Cerebellar nuclear complex (tissue), 1 donor: ENCODE data around the gene DISC1.
"Not testable (repeated sequence)": the region's sequence is repeated elsewhere in the genome, so short reads cannot be mapped to it uniquely, and the experiment has no call there.

ENCODE experiments used
- DNase-seq, 2 experiments: peaks; one replicate each; lab custom pipeline; 2025; lab: John Stamatoyannopoulos, UW

The DISC1 gene

GRCh38 chr1:231931146-231931545 is 304.6 kb downstream of the DISC1 start:
- no peak for DNase-seq

DNA sequence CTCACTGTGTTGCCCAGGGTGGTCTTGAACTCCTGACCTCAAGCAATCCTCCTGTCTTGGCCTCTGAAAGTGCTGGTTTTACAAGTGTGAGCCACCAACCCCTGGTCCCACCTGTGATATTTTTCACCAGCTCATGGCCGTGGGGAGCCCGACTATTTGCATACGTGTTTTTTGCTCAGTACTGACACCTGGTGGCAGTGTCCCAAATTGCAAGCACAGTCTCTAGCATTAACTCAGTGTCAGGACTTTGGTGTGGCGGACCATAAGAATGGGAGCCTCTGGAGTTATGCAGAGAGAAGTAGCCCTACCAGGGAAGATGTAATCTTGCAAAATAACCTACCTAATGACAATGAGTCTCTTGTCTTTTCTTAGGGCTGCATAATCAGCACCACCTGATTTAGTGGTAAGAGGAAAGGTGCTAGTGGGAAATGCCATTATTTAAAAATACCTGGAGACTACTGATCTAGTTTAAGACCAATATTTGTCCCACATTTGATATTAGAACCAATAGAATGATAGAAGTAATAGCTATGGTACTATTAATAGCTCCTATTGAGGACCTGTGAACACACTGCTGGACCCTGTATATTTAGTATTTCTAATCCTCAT is 305.4 kb downstream of the DISC1 start:
- DNase-seq, result no peak

- no peak for DNase-seq
Measured at GRCh38 chr1:231933711-231934626, 307.4 kb downstream of the DISC1 start.

GRCh38 chr1:231934797-231935196 is 308.2 kb downstream of the DISC1 start:
- no peak for DNase-seq

- no peak for DNase-seq
Measured at GRCh38 chr1:231935856-231936255, 309.3 kb downstream of the DISC1 start.

GRCh38 chr1:231936983-231937775 is 310.6 kb downstream of the DISC1 start:
- DNase-seq, result no peak

DNA sequence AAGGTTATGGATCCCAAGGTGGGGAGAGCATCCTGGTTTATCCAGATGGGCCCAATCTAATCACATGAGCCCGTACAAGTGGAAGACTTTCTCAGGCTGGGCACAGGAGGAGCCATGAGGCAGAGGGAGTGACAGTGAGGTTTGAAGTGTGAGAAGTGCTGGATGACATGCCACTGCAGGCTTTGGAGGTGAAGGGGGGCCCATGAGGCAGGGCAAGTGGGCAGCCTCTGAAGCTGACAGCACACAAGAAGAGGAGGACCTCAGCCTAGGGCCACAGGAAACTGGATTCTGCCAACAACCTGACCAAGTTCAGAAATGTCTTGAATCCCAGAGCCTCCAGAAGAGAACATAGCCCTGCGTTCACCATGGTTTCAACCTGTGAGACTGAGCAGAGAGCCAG is 311.6 kb downstream of the DISC1 start:
- no peak for DNase-seq

- no peak for DNase-seq
Measured at GRCh38 chr1:231938711-231939110, 312.1 kb downstream of the DISC1 start.

- no peak for DNase-seq
Measured at GRCh38 chr1:231939118-231939517, 312.5 kb downstream of the DISC1 start.

GRCh38 chr1:231940116-231940515 is 313.5 kb downstream of the DISC1 start:
- DNase-seq, result peak in 1 of 2 experiments; percentile 37

- no peak for DNase-seq
Measured at GRCh38 chr1:231940701-231941100, 314.1 kb downstream of the DISC1 start.

- DNase-seq, result no peak
Measured at GRCh38 chr1:231943084-231943483, 316.5 kb downstream of the DISC1 start.

DNA sequence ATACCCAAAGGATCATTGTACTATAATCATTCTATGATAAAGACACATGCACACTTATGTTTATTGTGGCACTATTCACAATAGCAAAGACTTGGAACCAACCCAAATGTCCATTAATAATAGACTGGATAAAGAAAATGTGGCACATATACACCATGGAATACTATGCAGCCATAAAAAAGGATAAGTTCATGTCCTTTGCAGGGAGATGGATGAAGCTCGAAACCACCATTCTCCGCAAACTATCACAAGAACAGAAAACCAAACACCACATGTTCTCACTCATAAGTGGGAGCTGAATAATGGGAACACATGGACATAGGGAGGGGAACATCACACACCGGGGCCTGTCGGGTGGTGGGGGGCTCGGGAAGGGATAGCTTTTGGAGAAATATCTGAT is 321.5 kb downstream of the DISC1 start:
- not testable (repeated sequence) for DNase-seq

GRCh38 chr1:231949277-231950091 is 322.9 kb downstream of the DISC1 start:
- DNase-seq, result no peak

DNA sequence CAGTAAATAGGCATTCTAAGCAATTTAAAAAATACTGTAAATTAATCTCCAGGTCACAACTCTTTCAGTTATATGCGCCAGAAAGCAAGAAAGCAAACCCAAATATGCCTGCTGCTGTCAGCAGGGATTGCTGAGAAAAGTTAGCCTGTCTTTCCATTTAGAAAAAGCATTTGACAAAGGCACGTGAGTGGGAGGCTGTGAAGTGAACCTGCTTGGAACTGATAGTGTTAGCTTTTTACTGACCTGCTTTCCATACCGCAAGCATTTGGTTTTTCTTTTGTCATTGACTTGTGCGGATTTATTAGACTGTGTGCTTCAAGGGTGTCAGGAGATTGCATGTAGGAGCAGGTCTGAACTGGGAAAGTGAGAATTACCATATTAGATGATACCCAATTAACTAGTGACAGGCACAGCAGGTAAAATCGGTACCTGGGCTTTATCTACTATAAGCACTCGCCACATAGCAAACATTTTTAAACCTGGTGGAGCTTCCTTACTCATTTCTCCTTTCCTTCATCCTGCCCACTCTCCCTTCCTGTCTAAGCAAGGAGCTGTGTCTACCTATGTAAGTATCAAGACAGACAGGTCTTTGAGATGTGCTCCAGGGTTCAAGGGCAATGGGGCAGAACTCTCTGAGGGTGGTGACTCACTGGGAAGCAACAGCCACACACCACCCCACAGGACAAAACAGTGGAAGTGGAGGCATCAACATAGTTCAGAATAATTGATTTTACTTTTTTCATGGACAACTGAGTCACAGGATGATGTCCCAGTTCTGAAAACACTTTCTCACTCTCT is 323.9 kb downstream of the DISC1 start:
- DNase-seq, result no peak

GRCh38 chr1:231951374-231951773 is 324.8 kb downstream of the DISC1 start:
- no peak for DNase-seq

GRCh38 chr1:231952154-231952553 is 325.6 kb downstream of the DISC1 start:
- no peak for DNase-seq

DNA sequence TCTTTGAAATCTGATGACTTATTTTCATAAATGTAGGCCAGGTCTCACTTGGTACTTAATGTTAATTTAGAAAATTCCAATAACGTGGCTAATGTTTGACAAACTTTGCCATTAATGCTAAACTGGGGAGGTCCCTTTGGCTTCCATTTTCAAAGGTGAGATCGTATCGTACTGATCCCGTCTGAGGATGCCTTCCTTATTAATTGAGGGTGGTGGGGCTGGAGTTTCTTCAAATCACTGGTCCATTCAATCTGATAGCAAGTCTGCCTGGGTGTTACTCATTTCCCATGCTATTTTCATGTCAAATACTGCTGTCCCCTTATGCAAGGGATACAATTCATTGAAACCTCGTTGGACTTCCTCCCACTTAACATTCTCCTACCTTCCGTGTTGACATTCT is 327.1 kb downstream of the DISC1 start:
- no peak for DNase-seq

DNA sequence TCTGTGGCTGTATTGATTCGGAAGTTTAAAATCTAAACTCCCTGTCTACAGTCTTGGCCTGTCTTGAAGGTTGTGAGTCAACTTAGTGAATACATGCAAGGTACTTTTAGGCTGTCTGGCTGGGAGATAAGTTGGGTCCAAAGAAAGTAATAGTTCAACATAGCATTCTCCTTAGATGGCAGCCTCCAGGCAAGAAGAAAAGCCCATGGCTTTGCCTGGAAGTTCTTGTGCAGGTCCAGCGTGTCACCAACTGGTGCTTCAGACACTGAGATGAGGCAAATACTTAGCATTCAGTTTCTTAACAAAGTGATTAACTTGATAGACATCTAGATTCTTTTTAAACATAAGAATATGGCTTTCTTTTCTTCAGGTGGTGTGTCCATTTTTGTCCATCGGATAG is 328.2 kb downstream of the DISC1 start:
- DNase-seq, result no peak

DNA sequence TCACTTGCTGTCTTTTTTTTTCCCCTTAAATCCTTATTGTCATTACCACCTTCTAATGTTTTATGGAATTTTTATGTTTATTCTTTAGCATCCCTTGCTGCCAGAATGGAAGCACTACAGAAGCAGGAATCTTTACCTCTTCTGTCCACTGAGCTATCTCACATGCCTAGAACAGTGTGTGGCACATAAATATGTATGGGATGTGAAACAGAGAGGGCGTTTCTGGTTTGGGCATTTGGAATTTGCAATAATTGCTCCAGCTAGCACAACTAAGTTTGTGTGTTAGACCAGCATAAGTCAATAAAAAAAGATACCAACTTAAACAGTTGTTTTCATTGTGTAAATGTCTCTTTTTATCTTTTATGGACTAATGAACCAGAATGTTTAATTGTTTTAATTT is 330.8 kb downstream of the DISC1 start:
- DNase-seq, result no peak

DNA sequence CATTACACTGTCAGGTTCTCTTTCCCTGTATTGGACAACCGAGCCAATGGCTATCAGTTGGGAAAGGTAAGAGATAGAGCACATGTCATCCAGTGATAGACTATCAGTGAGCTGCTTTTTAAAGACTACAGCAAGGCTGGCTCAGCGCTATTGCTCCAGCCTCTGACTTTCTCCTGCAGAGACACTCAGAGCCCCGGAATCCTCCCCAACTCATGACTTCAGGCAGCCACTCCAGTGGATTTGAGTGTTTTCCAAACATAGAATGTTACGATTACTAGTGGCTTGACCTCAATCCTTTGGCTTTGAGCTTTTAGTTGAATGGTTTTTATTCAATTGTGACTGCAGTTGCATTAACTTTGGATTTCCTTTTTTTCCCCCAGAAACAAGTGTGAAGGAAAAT is 331.9 kb downstream of the DISC1 start:
- DNase-seq, result no peak
